ENCODE data around the gene THSD4.

The THSD4 gene

GRCh38 chr15:71143373-71144310 is 28.4 kb downstream of the THSD4 start:
- TF ChIP-seq POLR2A (IDR thresholded peaks at IDR 0.05; ENCODE audit: low read depth, low read length): no peak
- no peak for TF ChIP-seq TAF1 (IDR thresholded peaks at IDR 0.05; ENCODE audit: borderline replicate concordance, low read depth, low read length)
- TF ChIP-seq POLR2AphosphoS5 (IDR thresholded peaks at IDR 0.05; ENCODE audit: low read depth, low read length): no peak
- FAIRE-seq (no peak), DNase-seq (ENCODE audit: insufficient read length) (no peak)

- TF ChIP-seq TAF1 (IDR thresholded peaks at IDR 0.05; ENCODE audit: borderline replicate concordance, low read depth, low read length): no peak
- FAIRE-seq (no peak), DNase-seq (ENCODE audit: insufficient read length) (no peak)
These were observed 30.4 kb downstream of the THSD4 start for GRCh38 chr15:71145648-71146047.

DNA sequence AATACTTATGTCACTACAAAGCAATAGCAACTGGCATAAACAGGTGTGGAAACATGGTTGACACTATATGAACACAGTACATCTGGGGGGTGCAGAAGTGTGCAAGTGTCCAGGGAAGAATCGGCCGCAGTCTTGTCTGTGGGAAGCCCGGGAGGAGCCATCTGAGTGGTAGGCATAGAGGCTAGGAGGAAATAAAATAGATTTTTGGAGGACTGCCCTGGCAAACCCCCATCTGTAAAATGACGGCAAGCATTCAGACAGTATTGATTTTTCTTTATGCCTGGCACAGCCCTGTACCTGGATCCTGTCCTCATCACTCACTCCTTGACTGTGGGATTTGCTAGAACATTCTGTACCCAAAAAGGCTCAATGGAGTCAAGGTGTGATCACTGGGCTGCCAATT is 31.3 kb downstream of the THSD4 start:
- no peak for TF ChIP-seq TAF1 (IDR thresholded peaks at IDR 0.05; ENCODE audit: borderline replicate concordance, low read depth, low read length)
- no peak for TF ChIP-seq POLR2A (IDR thresholded peaks at IDR 0.05; ENCODE audit: low read depth, low read length)
- no peak for TF ChIP-seq POLR2AphosphoS5 (IDR thresholded peaks at IDR 0.05; ENCODE audit: low read depth, low read length)
- FAIRE-seq (no peak), DNase-seq (ENCODE audit: insufficient read length) (no peak)

GRCh38 chr15:71148048-71148447 is 32.8 kb downstream of the THSD4 start:
- no peak for FAIRE-seq
- DNase-seq (ENCODE audit: insufficient read length): no peak
- TF ChIP-seq TAF1 (IDR thresholded peaks at IDR 0.05; ENCODE audit: borderline replicate concordance, low read depth, low read length): no peak
- no peak for TF ChIP-seq POLR2AphosphoS5 (IDR thresholded peaks at IDR 0.05; ENCODE audit: low read depth, low read length)
- TF ChIP-seq POLR2A (IDR thresholded peaks at IDR 0.05; ENCODE audit: low read depth, low read length): no peak

DNA sequence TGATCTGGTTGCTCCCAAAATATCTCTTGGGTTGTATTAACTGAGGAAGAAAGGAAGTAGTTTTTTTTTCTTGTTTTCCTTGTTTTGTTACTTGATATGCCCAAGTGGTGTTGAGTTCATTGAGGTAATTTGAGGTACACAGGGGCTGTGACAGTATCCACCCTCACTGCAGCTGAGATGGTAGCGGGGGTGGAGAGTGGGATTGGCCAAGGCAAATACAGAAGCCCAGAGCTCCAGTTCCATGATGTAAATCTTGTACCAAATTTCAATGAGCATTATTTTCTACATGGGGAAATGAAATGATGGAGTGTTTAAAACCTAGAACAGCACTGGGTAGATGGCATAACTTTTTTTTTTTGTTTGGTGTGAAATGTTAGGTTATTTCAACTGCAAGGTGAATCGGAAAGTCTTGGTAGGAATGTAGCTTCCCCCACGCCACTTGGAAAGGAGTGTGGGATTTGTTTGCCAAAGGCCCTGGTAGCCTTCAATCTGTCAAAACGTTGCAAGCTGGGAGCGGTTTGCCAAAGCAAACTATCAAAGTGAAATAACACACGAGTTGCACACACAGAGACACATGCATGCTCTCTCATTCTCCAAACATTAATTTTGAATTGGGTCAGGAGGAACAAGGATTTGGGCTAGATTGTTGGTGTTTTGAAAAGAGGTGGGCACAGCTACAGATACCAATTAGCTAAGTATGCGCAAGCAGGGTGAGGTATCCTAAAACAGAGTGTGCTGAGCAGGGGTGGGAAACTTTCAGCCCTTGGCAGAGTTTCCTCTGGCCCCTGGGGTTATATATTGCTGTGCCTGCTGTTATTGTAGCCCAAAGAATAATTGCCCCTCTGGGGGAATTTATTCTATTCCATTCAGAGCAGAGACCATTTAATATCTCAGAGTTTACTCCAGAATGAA is 34.6 kb downstream of the THSD4 start:
- no peak for DNase-seq (ENCODE audit: insufficient read length)
- TF ChIP-seq POLR2A (IDR thresholded peaks at IDR 0.05; ENCODE audit: low read depth, low read length) (no peak), TAF1 (IDR thresholded peaks at IDR 0.05; ENCODE audit: borderline replicate concordance, low read depth, low read length) (no peak), POLR2AphosphoS5 (IDR thresholded peaks at IDR 0.05; ENCODE audit: low read depth, low read length) (no peak)
- no peak for FAIRE-seq

GRCh38 chr15:71151081-71151480 is 35.8 kb downstream of the THSD4 start:
- FAIRE-seq (no peak), DNase-seq (ENCODE audit: insufficient read length) (no peak)
- TF ChIP-seq POLR2A (IDR thresholded peaks at IDR 0.05; ENCODE audit: low read depth, low read length) (no peak), TAF1 (IDR thresholded peaks at IDR 0.05; ENCODE audit: borderline replicate concordance, low read depth, low read length) (no peak), POLR2AphosphoS5 (IDR thresholded peaks at IDR 0.05; ENCODE audit: low read depth, low read length) (no peak)

GRCh38 chr15:71152542-71152941 is 37.3 kb downstream of the THSD4 start:
- DNase-seq (ENCODE audit: insufficient read length): no peak
- TF ChIP-seq POLR2AphosphoS5 (IDR thresholded peaks at IDR 0.05; ENCODE audit: low read depth, low read length) (no peak), TAF1 (IDR thresholded peaks at IDR 0.05; ENCODE audit: borderline replicate concordance, low read depth, low read length) (no peak), POLR2A (IDR thresholded peaks at IDR 0.05; ENCODE audit: low read depth, low read length) (no peak)
- FAIRE-seq: no peak

DNA sequence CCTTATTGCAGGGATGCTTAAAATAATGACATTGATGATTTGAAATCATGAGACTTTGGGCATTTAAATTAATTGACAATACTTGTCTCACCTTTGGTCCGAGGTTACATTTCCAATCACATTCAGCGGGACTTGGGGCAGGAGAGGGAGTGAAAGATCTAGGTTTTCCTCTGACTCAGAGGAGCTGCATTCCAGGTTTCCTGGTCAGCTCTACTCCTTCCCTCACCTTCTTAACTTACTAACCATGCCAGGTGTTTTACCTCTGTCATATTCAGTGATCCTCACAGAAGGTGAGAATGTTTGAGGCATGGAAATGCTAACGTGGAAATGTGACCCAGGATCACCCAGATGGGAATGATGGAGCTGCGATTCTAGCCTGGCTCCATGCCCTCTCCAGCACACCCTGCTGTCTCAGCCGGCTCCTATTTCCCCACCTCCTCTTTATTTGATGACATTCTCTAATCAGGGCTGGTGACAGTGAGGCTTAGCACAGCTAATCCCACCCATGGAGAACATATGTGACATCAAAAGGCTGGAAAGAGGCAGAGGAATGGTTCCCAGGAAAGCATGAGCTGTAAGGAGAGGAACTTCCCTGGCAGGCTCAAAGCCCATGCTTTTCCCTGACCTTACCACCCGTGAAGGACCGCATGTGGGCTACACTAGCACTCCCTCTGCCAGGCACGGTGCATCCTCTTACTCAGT is 38.7 kb downstream of the THSD4 start:
- DNase-seq (ENCODE audit: insufficient read length) (no peak), FAIRE-seq (no peak)

DNA sequence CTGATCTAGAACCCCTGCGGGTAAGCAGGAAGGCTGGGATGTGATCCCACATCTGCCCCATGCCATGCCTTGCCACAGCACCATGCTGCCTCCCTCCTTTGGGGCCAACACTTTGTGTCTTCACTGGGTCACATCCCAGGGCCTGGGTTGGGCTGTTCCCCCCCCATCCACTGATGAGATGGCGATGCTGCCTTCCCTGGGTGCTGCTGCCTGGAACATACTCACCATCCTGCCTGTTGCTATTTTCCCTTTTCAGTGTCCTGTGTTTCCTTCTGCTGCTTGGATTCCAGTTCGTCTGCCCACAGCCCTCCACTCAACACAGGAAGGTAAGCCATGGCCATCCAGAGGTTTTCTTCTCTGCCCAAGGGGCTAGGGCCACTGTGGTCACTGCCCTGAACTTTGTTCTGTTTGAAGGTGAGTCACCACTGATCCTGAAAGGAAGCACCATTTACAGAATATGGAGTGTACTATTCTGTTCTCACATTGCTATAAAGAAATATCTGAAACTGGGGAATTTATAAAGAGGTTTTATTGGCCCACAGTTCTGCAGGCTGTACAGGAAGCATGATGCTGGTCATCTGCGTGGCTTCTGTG is 39.4 kb downstream of the THSD4 start:
- FAIRE-seq (no peak), DNase-seq (ENCODE audit: insufficient read length) (no peak)
- TF ChIP-seq POLR2A (IDR thresholded peaks at IDR 0.05; ENCODE audit: low read depth, low read length) (no peak), TAF1 (IDR thresholded peaks at IDR 0.05; ENCODE audit: borderline replicate concordance, low read depth, low read length) (no peak), POLR2AphosphoS5 (IDR thresholded peaks at IDR 0.05; ENCODE audit: low read depth, low read length) (no peak)

More for the DNA sequence above, 38.7 kb downstream of the THSD4 start:
- TF ChIP-seq POLR2AphosphoS5 (IDR thresholded peaks at IDR 0.05; ENCODE audit: low read depth, low read length): no peak
- TF ChIP-seq POLR2A (IDR thresholded peaks at IDR 0.05; ENCODE audit: low read depth, low read length): no peak
- no peak for TF ChIP-seq TAF1 (IDR thresholded peaks at IDR 0.05; ENCODE audit: borderline replicate concordance, low read depth, low read length)

DNA sequence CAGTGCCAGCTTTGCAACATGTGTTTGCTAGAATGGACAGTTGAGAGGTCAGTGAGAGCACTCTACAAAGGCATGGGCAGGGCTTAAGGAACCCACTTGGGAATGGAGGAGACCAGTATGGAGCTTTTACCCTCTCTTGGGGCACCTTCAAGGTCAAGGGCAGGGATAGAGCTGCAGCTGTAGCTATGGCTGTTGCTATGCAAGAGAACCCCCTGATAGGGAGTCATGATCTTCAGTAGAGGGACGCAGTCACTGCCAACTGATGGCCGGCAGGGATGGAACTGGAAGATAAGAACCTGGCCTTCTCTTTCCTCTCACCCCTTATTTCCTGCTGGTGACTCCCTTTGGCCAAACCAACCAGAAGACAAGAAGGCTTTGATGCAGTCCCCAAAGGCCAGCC is 40.3 kb downstream of the THSD4 start:
- no peak for FAIRE-seq
- no peak for DNase-seq (ENCODE audit: insufficient read length)
- TF ChIP-seq TAF1 (IDR thresholded peaks at IDR 0.05; ENCODE audit: borderline replicate concordance, low read depth, low read length) (no peak), POLR2AphosphoS5 (IDR thresholded peaks at IDR 0.05; ENCODE audit: low read depth, low read length) (no peak), POLR2A (IDR thresholded peaks at IDR 0.05; ENCODE audit: low read depth, low read length) (no peak)

DNA sequence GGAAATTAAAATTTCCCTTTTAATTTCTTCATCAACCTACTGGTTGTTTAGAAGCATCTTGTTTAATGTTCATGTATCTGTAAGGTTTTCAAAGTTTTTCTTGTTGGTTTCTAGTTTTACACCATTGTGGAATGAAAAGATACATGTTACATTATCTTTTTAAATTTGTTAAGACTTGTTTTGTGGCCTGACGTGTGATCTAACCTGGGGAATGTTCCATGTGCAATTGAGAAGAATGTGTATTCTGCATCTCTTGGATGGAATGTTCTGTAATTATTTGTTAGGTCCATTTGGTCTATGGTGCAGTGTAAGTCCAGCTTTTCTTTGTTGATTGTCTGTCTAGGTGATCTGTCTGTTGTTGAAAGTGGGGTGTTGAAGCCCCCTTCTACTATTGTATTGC is 45.7 kb downstream of the THSD4 start:
- FAIRE-seq (no peak), DNase-seq (ENCODE audit: insufficient read length) (no peak)
- no peak for TF ChIP-seq POLR2A (IDR thresholded peaks at IDR 0.05; ENCODE audit: low read depth, low read length)
- TF ChIP-seq POLR2AphosphoS5 (IDR thresholded peaks at IDR 0.05; ENCODE audit: low read depth, low read length): no peak
